Transverse colon (tissue), 4 donors: ENCODE measurements around the gene ENPP1.

ENCODE experiments used
- CTCF ChIP-seq, 5 experiments: fragments of 200-600 bp in 3 of 5; fragments of 450-650 bp in 2 of 5; sonication (generic) in 3 of 5; IDR thresholded peaks; 1 replicate in 2 of 5; 2 replicates in 3 of 5; pipeline ENCODE4 v1.5.1; 2016 to 2017; ENCODE audit warnings: antibody characterized with exemption in 5 of 5, inconsistent platforms in 3 of 5, mild to moderate bottlenecking in 2 of 5, moderate library complexity in 1 of 5
- EP300 ChIP-seq: sonication (generic); formaldehyde crosslinking; IDR thresholded peaks from one replicate; pipeline ENCODE4 v1.6.1; 2017; ENCODE audit warnings: antibody characterized with exemption, low read depth
- POLR2A ChIP-seq: fragments of 450-650 bp; IDR thresholded peaks from one replicate; pipeline ENCODE4 v1.6.1; 2016; ENCODE audit warnings: antibody characterized with exemption, mild to moderate bottlenecking, moderate library complexity
- POLR2AphosphoS5 ChIP-seq, 3 donors: sonication (generic); formaldehyde crosslinking; IDR thresholded peaks; one replicate each; pipeline ENCODE4 v1.6.1; 2016; ENCODE audit warnings: antibody characterized with exemption in 3 of 3

- TF ChIP-seq POLR2A, result no peak
- TF ChIP-seq CTCF (IDR thresholded peaks at IDR 0.05), result no peak
- TF ChIP-seq POLR2AphosphoS5 (IDR thresholded peaks at IDR 0.05), result no peak
- no peak for TF ChIP-seq EP300
Observed at GRCh38 chr6:131844243-131844841, 36.5 kb downstream of the ENPP1 start.
